ENCODE data around the gene MED12L. TPM values are rescaled to one million over a fixed set of nuclear protein-coding genes. Genes with fewer than 3 reads are reported as not detected.
A peak's percentile ranks its signal among the peaks of the same experiment; 100 is the strongest.

Gene MED12L
- total and polyA plus RNA-seq, 2 experiments from 2014 or later: 0.07 to 2.7 TPM

GRCh38 chr3:151330899-151331298 lies 245.4 kb downstream of the MED12L start:
- Histone ChIP-seq H3K27ac (no peak overlapping the region), H4K20me1 (ENCODE audit: insufficient read depth, poor library complexity, severe bottlenecking) (no peaks in the 10 kb centered on the region), H3K9me2 (replicated peaks; ENCODE audit: insufficient read depth) (no peaks in the 10 kb centered on the region), H3K4me1 (ENCODE audit: insufficient read depth) (no peaks in the 10 kb centered on the region), H3K79me2 (no peaks in the 10 kb centered on the region), H3K4me2 (no peak overlapping the region), H3K9me3 (ENCODE audit: low read depth) (no peaks in the 10 kb centered on the region), H3K27me3 (no peaks in the 10 kb centered on the region), H2AFZ (no peak overlapping the region), H3K4me3 (no peak overlapping the region), H3K36me3 (replicated peaks; ENCODE audit: insufficient read depth, low read depth) (no peaks in the 10 kb centered on the region)
- TF ChIP-seq EZH2 (IDR thresholded peaks at IDR 0.05; ENCODE audit: borderline replicate concordance) (no peak), EZH2phosphoT487 (IDR thresholded peaks at IDR 0.05; ENCODE audit: low read depth, severe bottlenecking, unreplicated experiment) (no peak)
- no peak for DNase-seq (ENCODE audit: low spot score)

GRCh38 chr3:151331696-151332095 lies 246.2 kb downstream of the MED12L start:
- Histone ChIP-seq H3K4me1 (ENCODE audit: insufficient read depth) (no peaks in the 10 kb centered on the region), H3K9me2 (replicated peaks; ENCODE audit: insufficient read depth) (no peaks in the 10 kb centered on the region), H3K9me3 (ENCODE audit: low read depth) (no peaks in the 10 kb centered on the region), H3K4me2 (no peak overlapping the region), H4K20me1 (ENCODE audit: insufficient read depth, poor library complexity, severe bottlenecking) (no peaks in the 10 kb centered on the region), H3K27me3 (no peaks in the 10 kb centered on the region), H3K79me2 (no peaks in the 10 kb centered on the region), H3K36me3 (replicated peaks; ENCODE audit: insufficient read depth, low read depth) (no peaks in the 10 kb centered on the region), H2AFZ (no peak overlapping the region), H3K27ac (no peak overlapping the region), H3K4me3 (no peak overlapping the region)
- WGBS (ENCODE audit: low lambda C conversion rate, missing lambda C conversion rate): 92% methylated on average over 2 of the region's 2 CpGs
- DNase-seq (ENCODE audit: low spot score): no peak
- TF ChIP-seq EZH2phosphoT487 (IDR thresholded peaks at IDR 0.05; ENCODE audit: low read depth, severe bottlenecking, unreplicated experiment) (no peak), CTCF (IDR thresholded peaks at IDR 0.05; ENCODE audit: poor library complexity) (no peak), EZH2 (IDR thresholded peaks at IDR 0.05; ENCODE audit: borderline replicate concordance) (no peak)

GRCh38 chr3:151345859-151346258 lies 260.4 kb downstream of the MED12L start:
- TF ChIP-seq CTCF (IDR thresholded peaks at IDR 0.05; ENCODE audit: poor library complexity): no peak
- no peak for TF ChIP-seq EZH2phosphoT487 (IDR thresholded peaks at IDR 0.05; ENCODE audit: low read depth, severe bottlenecking, unreplicated experiment)
- no peak for TF ChIP-seq EZH2 (IDR thresholded peaks at IDR 0.05; ENCODE audit: borderline replicate concordance)
- no peaks in the 10 kb centered on the region for H3K9me3 ChIP-seq (ENCODE audit: low read depth)

GRCh38 chr3:151346292-151346691 lies 260.8 kb downstream of the MED12L start:
- Histone ChIP-seq H3K36me3 (replicated peaks; ENCODE audit: insufficient read depth, low read depth) (no peaks in the 10 kb centered on the region), H3K79me2 (no peaks in the 10 kb centered on the region), H3K4me2 (no peak overlapping the region), H4K20me1 (ENCODE audit: insufficient read depth, poor library complexity, severe bottlenecking) (no peaks in the 10 kb centered on the region), H3K27me3 (no peaks in the 10 kb centered on the region), H3K27ac (no peak overlapping the region), H3K9me2 (replicated peaks; ENCODE audit: insufficient read depth) (no peaks in the 10 kb centered on the region), H2AFZ (no peak overlapping the region), H3K4me1 (ENCODE audit: insufficient read depth) (no peaks in the 10 kb centered on the region), H3K9me3 (ENCODE audit: low read depth) (no peaks in the 10 kb centered on the region), H3K4me3 (no peak overlapping the region)
- TF ChIP-seq EZH2 (IDR thresholded peaks at IDR 0.05; ENCODE audit: borderline replicate concordance) (no peak), EZH2phosphoT487 (IDR thresholded peaks at IDR 0.05; ENCODE audit: low read depth, severe bottlenecking, unreplicated experiment) (no peak), CTCF (IDR thresholded peaks at IDR 0.05; ENCODE audit: poor library complexity) (no peak)
- DNase-seq (ENCODE audit: low spot score): no peak
- WGBS (ENCODE audit: low lambda C conversion rate, missing lambda C conversion rate): 95% methylated on average over 3 of the region's 3 CpGs

More at GRCh38 chr3:151345859-151346258, 260.4 kb downstream of the MED12L start:
- 89% methylated on average over 2 of the region's 2 CpGs for WGBS (ENCODE audit: low lambda C conversion rate, missing lambda C conversion rate)
- H3K4me1 ChIP-seq (ENCODE audit: insufficient read depth): no peaks in the 10 kb centered on the region
- no peaks in the 10 kb centered on the region for H3K36me3 ChIP-seq (replicated peaks; ENCODE audit: insufficient read depth, low read depth)
- H3K9me2 ChIP-seq (replicated peaks; ENCODE audit: insufficient read depth): no peaks in the 10 kb centered on the region
- no peak overlapping the region for H3K4me2 ChIP-seq
- H3K79me2 ChIP-seq: no peaks in the 10 kb centered on the region
- no peaks in the 10 kb centered on the region for H3K27me3 ChIP-seq
- no peak overlapping the region for H3K4me3 ChIP-seq
- DNase-seq (ENCODE audit: low spot score): peak; percentile 4
- no peaks in the 10 kb centered on the region for H4K20me1 ChIP-seq (ENCODE audit: insufficient read depth, poor library complexity, severe bottlenecking)
- H3K27ac ChIP-seq: no peak overlapping the region
- H2AFZ ChIP-seq: no peak overlapping the region
